B cell (primary cell): Measurements from ENCODE around the gene NPFF. TPM values are rescaled to one million over a fixed set of nuclear protein-coding genes. Genes with fewer than 3 reads are reported as not detected.
A peak's percentile ranks its signal among the peaks of the same experiment; 100 is the strongest.

ENCODE experiments used
- ATAC-seq: fragments of 200-7000 bp; cut with Tn5 transposase; one replicate; pipeline ENCODE4 v1.10.0; 2021; ENCODE audit warnings: low read depth, mild to moderate bottlenecking, moderate number of reproducible peaks, moderate library complexity
- CTCF ChIA-PET: fragments of 350-600 bp; sonication (Branson Sonifier 250); formaldehyde crosslinking; loops from one replicate; lab custom pipeline; 2021; ENCODE audit warnings: antibody characterized with exemption, inconsistent platforms; lab: Charles Lee
- POLR2A ChIA-PET: fragments of 350-600 bp; sonication (Branson Sonifier 250); formaldehyde crosslinking; loops from one replicate; lab custom pipeline; 2021; ENCODE audit warnings: antibody characterized with exemption; lab: Charles Lee
- DNase-seq: peaks from one replicate; pipeline ENCODE4 v3.0.0; 2013
- H2AFZ ChIP-seq: 2 replicates; pipeline ENCODE4 v1.6.1; 2012; ENCODE audit warnings: mild to moderate bottlenecking, low read depth, low read length; ENCODE audit not compliant: insufficient read depth, poor library complexity, severe bottlenecking
- H3K27ac ChIP-seq, 2 donors: 1 replicate in 1 of 2; 2 replicates in 1 of 2; pipeline ENCODE4 v1.5.1; 2012 to 2013; ENCODE audit warnings: low read length in 2 of 2, mild to moderate bottlenecking in 2 of 2, moderate library complexity in 1 of 2
- H3K27me3 ChIP-seq, 4 experiments: fragments of 200-600 bp in 1 of 4; sonication (generic) in 1 of 4; replicated peaks in 1 of 4; 1 replicate in 2 of 4; 2 replicates in 2 of 4; pipeline versions ENCODE4 v1.6.1 to v1.7.0; 2013 to 2016; ENCODE audit warnings: low read length in 3 of 4, mild to moderate bottlenecking in 2 of 4, mixed read lengths in 1 of 4, moderate library complexity in 1 of 4; ENCODE audit not compliant: insufficient read depth in 4 of 4, control insufficient read depth in 3 of 4; ENCODE audit errors: control extremely low read depth in 1 of 4
- H3K36me3 ChIP-seq, 2 experiments: replicated peaks in 1 of 2; 1 replicate in 1 of 2; 2 replicates in 1 of 2; pipeline versions ENCODE4 v1.6.1 to v1.7.1; 2013; ENCODE audit warnings: low read length in 1 of 2; ENCODE audit not compliant: insufficient read depth in 2 of 2, control insufficient read depth in 1 of 2; ENCODE audit errors: control extremely low read depth in 1 of 2, extremely low read depth in 1 of 2
- H3K4me1 ChIP-seq, 2 donors: fragments of 200-600 bp in 1 of 2; sonication (generic) in 1 of 2; 1 replicate in 1 of 2; 2 replicates in 1 of 2; pipeline versions ENCODE4 v1.5.1 to v1.6.1; 2013 to 2017; ENCODE audit warnings: low read length in 2 of 2; ENCODE audit not compliant: control insufficient read depth in 2 of 2, insufficient read depth in 2 of 2
- H3K4me2 ChIP-seq: replicated peaks from 2 replicates; pipeline ENCODE3; 2012; ENCODE audit warnings: mild to moderate bottlenecking, low read depth, low read length; ENCODE audit not compliant: poor library complexity, severe bottlenecking
- H3K4me3 ChIP-seq, 5 experiments: fragments of 200-600 bp in 1 of 5; sonication (generic) in 1 of 5; 1 replicate in 3 of 5; 2 replicates in 2 of 5; pipeline versions ENCODE4 v1.5.1 to v1.7.0; 2011 to 2016; ENCODE audit warnings: low read length in 4 of 5, mild to moderate bottlenecking in 4 of 5, low read depth in 2 of 5, control low read depth in 1 of 5, moderate library complexity in 1 of 5; ENCODE audit not compliant: insufficient read depth in 1 of 5; ENCODE audit errors: control extremely low read depth in 1 of 5, extremely low read depth in 1 of 5
- H3K79me2 ChIP-seq: fragments of 200-600 bp; sonication (generic); one replicate; pipeline ENCODE4 v1.6.0; 2016; ENCODE audit warnings: low read length; ENCODE audit not compliant: control insufficient read depth, insufficient read depth
- H3K9ac ChIP-seq: fragments of 200-600 bp; sonication (generic); 2 replicates; pipeline ENCODE4 v1.6.1; 2017; ENCODE audit warnings: mild to moderate bottlenecking, low read length, moderate library complexity
- H3K9me3 ChIP-seq, 3 donors: one replicate each; pipeline versions ENCODE4 v1.6.1 to v1.7.1; 2013; ENCODE audit warnings: low read length in 2 of 3; ENCODE audit not compliant: control insufficient read depth in 2 of 3, insufficient read depth in 1 of 3; ENCODE audit errors: control extremely low read depth in 1 of 3
- H4K20me1 ChIP-seq: 2 replicates; pipeline ENCODE4 v1.6.0; 2012; ENCODE audit warnings: mild to moderate bottlenecking, low read length; ENCODE audit not compliant: insufficient read depth, control insufficient read depth, poor library complexity, severe bottlenecking
- H3K27ac Mint-ChIP-seq: one replicate; pipeline ENCODE4 v1.8.0; 2021; ENCODE audit warnings: mixed read lengths
- H3K27me3 Mint-ChIP-seq: one replicate; pipeline ENCODE4 v1.8.0; 2021; ENCODE audit warnings: mixed read lengths
- H3K4me1 Mint-ChIP-seq: one replicate; pipeline ENCODE4 v1.8.0; 2021; ENCODE audit warnings: mixed read lengths
- H3K4me3 Mint-ChIP-seq: one replicate; pipeline ENCODE4 v1.8.0; 2021; ENCODE audit warnings: mixed read lengths
- H3K9me3 Mint-ChIP-seq: one replicate; pipeline ENCODE4 v1.8.0; 2022; ENCODE audit warnings: mixed read lengths; ENCODE audit not compliant: insufficient read depth
- CTCF ChIP-seq: fragments of 200-600 bp; IDR thresholded peaks from one replicate; pipeline ENCODE4 v1.8.0; 2022; ENCODE audit warnings: antibody characterized with exemption, mild to moderate bottlenecking
- EZH2 ChIP-seq: IDR thresholded peaks from 2 replicates; pipeline ENCODE4 v1.6.1; 2012; ENCODE audit warnings: borderline replicate concordance, low read depth, mild to moderate bottlenecking, moderate library complexity, low read length; ENCODE audit not compliant: insufficient read depth, poor library complexity, severe bottlenecking
- WGBS: methylation state at CpG from one replicate; pipeline ENCODE4 v1.1.5; 2013; ENCODE audit warnings: missing lambda C conversion rate; ENCODE audit not compliant: insufficient coverage; 5-methylcytosine and 5-hydroxymethylcytosine counted together
- intact Hi-C: fragments of 100-400 bp; cut with micrococcal nuclease; formaldehyde crosslinking; loops from one replicate; pipeline ENCODE4 v1.10.0; 2022
- polyA plus RNA-seq: library from polyadenylated mRNA; depleted of rRNA; stranded (reverse); fragments of >200 nt; gene quantifications from 2 replicates; pipeline ENCODE4 v1.2.3, GENCODE V29; 2012
- total RNA-seq, 2 donors: library from RNA; stranded (reverse); fragments of 120-200 nt in 1 of 2; gene quantifications; 1 replicate in 1 of 2; 2 replicates in 1 of 2; pipeline versions ENCODE4 v1.2.3 to v1.2.4, GENCODE V29; 2013 to 2022

Gene NPFF
- total and polyA plus RNA-seq, 2 donors (not counting 1 experiment from before 2014, with no cell fraction given): 0.34 TPM; not detected in 1

GRCh38 chr12:53478865-53479264 lies 28.4 kb downstream of the NPFF start:
- Mint-ChIP-seq H3K4me1 (peaks cover 7% of the 10 kb centered on the region), H3K9me3 (no peaks in the 10 kb centered on the region), H3K27me3 (no peaks in the 10 kb centered on the region), H3K4me3 (no peak overlapping the region), H3K27ac (no peak overlapping the region)
- no peaks in the 10 kb centered on the region for H3K4me1 ChIP-seq
- ChIA-PET POLR2A (interaction anchor here (0.6 kb wide), 1 partner anchor 147 kb away, joined by 3 read pairs; the partner anchor contains the start of gene ATF7), CTCF (interaction anchor here (1.2 to 3.9 kb wide), 3 partner anchors 15 to 41 kb away, joined by 3 to 22 read pairs (median 3); partner anchors contain the start of gene NPFF)
- no peaks in the 10 kb centered on the region for H3K27me3 ChIP-seq
- WGBS: no CpG with 5 or more reads among the region's 1 CpG
- DNase-seq: no peak
- no peaks in the 10 kb centered on the region for H3K9me3 ChIP-seq
- no peak for TF ChIP-seq EZH2
- TF ChIP-seq CTCF: no peak
- H3K9ac ChIP-seq: no peak overlapping the region
- peak overlapping the region in 1 of 2 donors; percentile 31 for H3K27ac ChIP-seq
- no peak overlapping the region for H3K4me2 ChIP-seq
- no peak overlapping the region for H2AFZ ChIP-seq
- peaks cover 12% of the 10 kb centered on the region for H3K79me2 ChIP-seq
- ATAC-seq: no peak
- H3K4me3 ChIP-seq: no peak overlapping the region
- H4K20me1 ChIP-seq: peaks cover 89% of the 10 kb centered on the region
- intact Hi-C loops: no loop called here
- peaks cover 6 to 77% of the 10 kb centered on the region in 2 experiments for H3K36me3 ChIP-seq

- peaks cover 3% of the 10 kb centered on the region for H3K4me1 Mint-ChIP-seq
- ATAC-seq (no peak), DNase-seq (peak; percentile 39)
- H3K27me3 Mint-ChIP-seq: no peaks in the 10 kb centered on the region
- Histone ChIP-seq H4K20me1 (peaks cover 94% of the 10 kb centered on the region), H3K79me2 (peaks cover 20% of the 10 kb centered on the region), H3K27ac (no peak overlapping the region), H3K9me3 (no peaks in the 10 kb centered on the region), H3K27me3 (no peaks in the 10 kb centered on the region), H3K4me2 (no peak overlapping the region), H3K4me3 (no peak overlapping the region), H3K9ac (no peak overlapping the region), H2AFZ (no peak overlapping the region), H3K36me3 (peaks cover 14 to 86% of the 10 kb centered on the region in 2 experiments), H3K4me1 (no peaks in the 10 kb centered on the region)
- no peak overlapping the region for H3K4me3 Mint-ChIP-seq
- CTCF ChIA-PET: interaction anchor here (0.7 to 3.9 kb wide), 11 partner anchors 11 to 162 kb away, joined by 3 to 22 read pairs (median 3); partner anchors contain the start of gene NPFF
- POLR2A ChIA-PET: interaction anchor here (0.6 kb wide), 1 partner anchor 364 kb away, joined by 4 read pairs; no protein-coding TSS in a partner anchor
- no peaks in the 10 kb centered on the region for H3K9me3 Mint-ChIP-seq
- H3K27ac Mint-ChIP-seq: peak overlapping the region; percentile 26
- 85% methylated on average over 2 of the region's 2 CpGs for WGBS
- intact Hi-C loops: no loop called here
- peak; percentile 31 for TF ChIP-seq CTCF
- TF ChIP-seq EZH2: no peak
Observed at GRCh38 chr12:53476769-53477209, 30.5 kb downstream of the NPFF start.
